GM19099 (cell line): ENCODE measurements around the gene NDNF.

Experiments used
- POLR2A ChIP-seq: IDR thresholded peaks from 3 replicates; pipeline ENCODE4 v1.6.1; 2011; ENCODE audit warnings: low read depth; ENCODE audit not compliant: insufficient read length; ENCODE audit errors: extremely low read depth

Gene NDNF

GRCh38 chr4:121053601-121054143 lies 18.7 kb downstream of the NDNF start:
- TF ChIP-seq POLR2A, result no peak

GRCh38 chr4:121050300-121050699 lies 22.0 kb downstream of the NDNF start:
- no peak for TF ChIP-seq POLR2A

- TF ChIP-seq POLR2A, result no peak
These were observed 23.2 kb downstream of the NDNF start for GRCh38 chr4:121049072-121049599.

GRCh38 chr4:121048165-121048564 lies 24.2 kb downstream of the NDNF start:
- TF ChIP-seq POLR2A, result no peak

- TF ChIP-seq POLR2A, result no peak
These were observed 30.8 kb downstream of the NDNF start for GRCh38 chr4:121041307-121042090.

GRCh38 chr4:121034017-121034416 lies 38.3 kb downstream of the NDNF start:
- TF ChIP-seq POLR2A, result no peak

- no peak for TF ChIP-seq POLR2A
These were observed 41.6 kb downstream of the NDNF start for GRCh38 chr4:121030711-121031110.

- no peak for TF ChIP-seq POLR2A
These were observed 42.2 kb downstream of the NDNF start for GRCh38 chr4:121030131-121030530.

- TF ChIP-seq POLR2A, result no peak
These were observed 46.3 kb downstream of the NDNF start for GRCh38 chr4:121026034-121026433.

- TF ChIP-seq POLR2A, result no peak
These were observed 46.8 kb downstream of the NDNF start for GRCh38 chr4:121025540-121025939.

- TF ChIP-seq POLR2A, result no peak
These were observed 53.8 kb downstream of the NDNF start for GRCh38 chr4:121018543-121018942.

GRCh38 chr4:121016611-121017010 lies 55.7 kb downstream of the NDNF start:
- no peak for TF ChIP-seq POLR2A

GRCh38 chr4:121015421-121015820 lies 56.9 kb downstream of the NDNF start:
- no peak for TF ChIP-seq POLR2A

- TF ChIP-seq POLR2A, result no peak
These were observed 57.8 kb downstream of the NDNF start for GRCh38 chr4:121014544-121014943.

GRCh38 chr4:121011780-121012340 lies 60.5 kb downstream of the NDNF start:
- no peak for TF ChIP-seq POLR2A

- no peak for TF ChIP-seq POLR2A
These were observed 61.2 kb downstream of the NDNF start for GRCh38 chr4:121011138-121011537.
